Stimulated activated CD4-positive, alpha-beta T cell treated with anti-CD3 and anti-CD28 coated beads, Interleukin-15, amount 100 ng/mL, for 48 hours (primary cell): ENCODE measurements around the gene ANKRD35.

Experiments used
- DNase-seq, 2 donors: peaks; one replicate each; pipeline ENCODE4 v3.0.0-alpha.2; 2020; ENCODE audit warnings: low read depth in 2 of 2

ANKRD35 gene

DNA sequence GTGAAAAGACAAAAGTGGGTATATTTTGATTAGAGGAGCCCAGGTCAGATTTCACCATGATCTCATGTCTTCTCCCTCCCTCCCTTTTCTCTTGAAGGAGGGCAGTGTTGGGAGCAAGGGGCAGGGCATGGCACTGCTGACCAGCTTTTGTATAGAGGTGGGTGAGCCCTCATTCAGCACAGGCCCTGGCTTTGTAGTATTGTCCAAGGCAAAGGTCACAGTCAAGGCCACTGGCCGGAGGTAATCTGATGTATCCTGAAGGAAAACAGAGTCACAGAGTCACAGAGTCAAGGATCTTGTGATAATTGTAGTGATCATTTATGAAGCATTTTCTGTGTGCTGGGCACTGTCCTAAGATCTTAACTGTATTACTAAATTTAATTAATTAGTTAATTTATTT, 12.3 kb upstream of the ANKRD35 start:
- no peak for DNase-seq

DNA sequence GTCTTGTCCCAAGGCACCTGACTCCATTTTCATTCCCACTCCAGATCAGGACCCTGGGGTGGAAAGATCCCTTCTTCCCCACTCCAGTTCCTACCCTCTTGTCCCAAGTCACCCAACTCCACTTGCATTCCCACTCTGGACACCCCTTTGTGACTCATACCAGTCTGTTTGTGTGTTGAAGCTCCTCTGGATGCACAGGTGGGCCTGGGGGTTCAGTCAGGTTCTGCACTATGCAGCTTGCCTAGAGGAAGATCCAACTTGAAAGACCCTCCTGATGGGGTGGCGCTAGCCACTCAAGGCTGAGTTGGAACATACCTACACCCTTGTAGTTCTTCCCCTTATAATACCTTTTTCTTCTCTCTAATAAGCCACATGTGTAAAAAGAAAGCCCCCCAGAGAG, 9.8 kb upstream of the ANKRD35 start:
- DNase-seq = no peak

DNA sequence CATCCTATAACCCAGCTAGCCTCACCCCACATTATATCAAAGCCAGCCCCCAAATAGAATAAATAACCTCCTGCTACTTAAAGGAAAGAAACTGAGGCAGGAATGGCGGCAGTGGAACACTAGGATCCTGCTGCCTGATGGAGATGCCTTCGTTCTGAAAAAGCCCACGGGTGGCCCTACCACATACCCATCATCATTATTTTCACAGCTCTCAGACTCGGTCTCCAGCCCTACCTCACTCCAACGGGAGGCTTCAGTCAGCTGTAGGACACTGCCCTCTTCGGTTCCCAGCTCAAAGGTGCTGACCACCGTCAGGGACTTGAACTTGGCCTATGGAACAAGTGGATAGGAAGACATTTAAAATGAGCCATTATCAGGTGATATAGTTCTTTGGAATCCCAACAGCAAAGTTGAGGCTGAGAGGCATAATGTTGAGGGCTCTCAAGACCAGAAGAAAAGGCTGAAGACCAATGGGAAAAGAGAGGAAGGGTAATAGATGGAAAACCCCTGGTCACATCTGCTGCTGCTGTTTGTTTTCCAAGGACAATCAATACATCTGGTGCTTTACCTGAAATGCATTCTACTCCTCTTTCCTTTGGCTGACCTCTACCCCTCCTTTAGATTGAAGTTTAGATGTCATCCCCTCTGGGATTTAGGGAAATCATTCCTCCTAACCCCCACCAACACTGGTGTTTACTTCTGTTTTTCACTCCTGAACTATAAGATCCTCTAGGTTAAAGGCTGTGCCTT, 7.8 kb upstream of the ANKRD35 start:
- no peak for DNase-seq

DNA sequence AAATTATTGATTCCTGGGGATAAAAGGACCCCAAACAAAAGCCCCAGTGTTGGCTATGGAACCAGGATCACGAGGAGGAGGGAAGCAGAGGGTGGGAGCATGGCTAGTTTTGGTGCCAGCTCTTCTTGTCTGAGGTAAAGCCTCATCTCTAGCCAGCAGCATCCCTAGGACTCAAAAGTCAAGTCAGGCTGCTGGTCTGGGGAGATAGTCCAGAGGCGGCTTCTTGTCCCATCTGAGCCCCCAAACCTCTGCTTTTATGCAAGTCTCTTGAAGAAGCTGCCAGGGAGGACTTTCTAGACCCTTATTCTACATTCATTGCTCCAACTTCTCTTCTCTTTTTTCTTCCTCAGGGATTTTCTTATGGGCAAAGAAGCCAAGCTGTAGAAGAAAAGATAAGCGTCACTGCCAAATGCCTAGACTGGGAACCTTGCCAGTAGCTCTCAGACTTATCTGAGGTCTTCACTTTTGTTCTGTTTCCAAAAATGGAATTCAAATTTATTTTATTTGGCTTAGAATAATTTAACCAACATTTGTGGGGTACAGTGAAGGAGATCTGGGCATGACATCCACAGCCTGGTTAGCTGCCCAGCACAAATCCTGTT, 6.9 kb upstream of the ANKRD35 start:
- no peak for DNase-seq

DNA sequence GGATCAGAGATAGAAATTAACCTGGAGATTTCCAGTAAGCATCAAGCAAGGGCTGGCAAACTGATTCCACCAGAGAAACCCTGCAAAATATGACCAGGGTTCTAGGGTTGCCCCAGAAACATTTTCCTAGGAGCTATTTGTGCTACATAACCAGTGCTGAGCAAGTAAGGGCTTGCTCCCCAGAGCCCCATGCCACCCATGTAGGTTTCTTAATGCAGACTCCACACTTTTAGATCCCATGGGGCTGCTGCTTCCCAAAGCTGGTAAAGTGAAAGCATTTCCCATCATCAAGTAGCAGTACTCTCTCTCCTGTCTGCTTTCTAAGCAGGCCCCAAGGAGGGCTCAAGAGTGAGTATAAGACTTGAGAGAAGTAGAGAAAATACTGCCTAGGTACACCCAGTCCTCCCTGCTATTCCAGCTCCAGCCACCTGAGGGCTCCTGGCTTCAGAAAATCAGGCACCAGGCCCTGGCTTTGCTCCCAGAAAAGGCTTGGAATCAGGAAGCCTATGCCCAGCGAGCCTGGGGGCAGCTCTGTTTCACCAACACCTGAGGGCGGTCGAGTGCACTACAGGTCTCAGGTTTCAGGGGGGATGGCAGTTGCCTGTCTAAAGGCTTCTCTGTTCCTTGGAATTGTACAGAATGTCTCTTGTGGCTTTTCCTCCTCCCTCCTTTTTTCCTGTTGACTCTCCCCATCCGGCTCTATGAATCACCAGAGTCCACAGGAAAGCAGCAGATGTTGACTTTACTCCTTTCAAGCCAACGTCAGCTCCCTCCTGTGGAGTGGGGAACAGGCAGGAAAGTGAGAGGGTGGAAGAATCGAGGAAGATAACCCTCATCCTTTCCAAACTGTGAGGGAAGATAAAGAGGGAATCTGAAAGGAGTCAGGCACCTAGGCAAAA, 6.2 kb upstream of the ANKRD35 start:
- peak; percentile 10 to 46 for DNase-seq

DNA sequence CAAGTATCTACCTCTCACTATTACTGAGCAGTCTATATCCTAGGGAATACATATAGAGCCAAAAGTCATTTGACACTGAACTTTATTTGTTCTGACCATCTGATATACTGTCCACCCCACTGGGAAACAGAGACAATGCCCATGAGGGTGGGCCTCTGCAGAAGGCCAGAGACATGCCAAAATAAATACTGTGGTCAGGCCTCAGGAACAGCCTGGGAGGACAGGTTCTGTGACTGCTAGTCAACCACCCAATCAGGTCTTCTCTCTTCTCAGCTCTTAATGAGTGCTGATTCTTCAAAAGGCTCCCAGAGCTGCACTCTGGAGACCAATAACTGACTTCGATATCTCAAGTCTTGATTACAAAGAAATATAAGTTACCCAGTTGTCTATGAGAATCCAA, 5.5 kb upstream of the ANKRD35 start:
- no peak for DNase-seq

DNA sequence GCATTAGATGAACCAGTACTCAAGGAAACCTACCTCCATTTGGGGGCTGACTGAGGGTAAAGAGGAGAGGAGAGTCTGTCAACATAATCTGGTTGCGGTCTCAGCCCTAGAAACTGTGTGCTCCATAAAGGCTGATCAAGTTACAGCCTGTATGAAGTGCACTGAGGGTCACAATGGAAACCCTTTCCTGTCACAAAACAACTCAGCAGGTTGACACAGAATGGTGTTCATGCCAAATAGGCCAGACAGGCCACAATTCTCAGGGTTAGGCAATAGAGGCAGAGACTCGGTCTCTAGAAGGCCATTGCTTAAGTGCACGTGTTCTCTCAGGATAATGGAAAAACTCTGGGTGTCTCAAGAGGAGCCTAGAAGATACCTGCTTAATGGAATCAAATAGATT, 4.1 kb upstream of the ANKRD35 start:
- no peak for DNase-seq

DNA sequence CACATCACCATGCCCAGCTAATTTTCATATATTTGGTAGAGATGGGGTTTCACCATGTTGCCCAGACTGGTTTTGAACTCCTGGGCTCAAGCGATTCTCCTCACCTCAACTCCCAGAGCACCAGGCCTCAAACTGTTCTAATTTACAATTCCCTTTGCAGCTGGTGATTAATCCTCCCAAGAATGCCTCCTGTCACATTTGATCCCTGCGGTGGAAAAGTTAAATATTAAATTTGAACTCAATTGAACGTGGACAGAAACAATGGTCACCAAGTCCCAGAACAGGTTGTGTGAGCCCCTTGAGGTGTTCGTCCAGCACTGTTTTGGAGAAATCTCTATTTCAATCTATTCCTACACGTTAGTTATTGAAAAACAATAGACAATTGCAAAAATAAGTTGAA, 2.0 kb upstream of the ANKRD35 start:
- no peak for DNase-seq

DNA sequence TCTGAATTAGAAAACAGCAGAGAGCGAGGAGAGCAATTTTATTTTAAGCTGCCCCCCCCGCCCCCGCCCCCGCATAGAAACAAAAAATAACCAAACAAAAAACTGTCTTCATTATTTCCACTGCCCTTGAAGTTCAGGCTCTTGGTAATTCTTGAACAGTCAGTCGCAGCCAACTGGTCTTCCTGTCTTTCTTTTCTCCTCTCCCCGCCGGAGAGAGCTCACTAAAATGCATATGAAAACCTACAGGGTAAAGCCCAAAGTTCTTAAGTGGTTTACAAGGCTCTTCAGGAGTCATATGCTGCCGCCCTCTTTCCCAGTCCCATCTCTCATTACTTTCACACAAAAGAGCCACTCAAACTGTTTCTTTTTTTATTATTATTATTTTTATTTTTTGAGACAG, 1.1 kb upstream of the ANKRD35 start:
- no peak for DNase-seq

DNA sequence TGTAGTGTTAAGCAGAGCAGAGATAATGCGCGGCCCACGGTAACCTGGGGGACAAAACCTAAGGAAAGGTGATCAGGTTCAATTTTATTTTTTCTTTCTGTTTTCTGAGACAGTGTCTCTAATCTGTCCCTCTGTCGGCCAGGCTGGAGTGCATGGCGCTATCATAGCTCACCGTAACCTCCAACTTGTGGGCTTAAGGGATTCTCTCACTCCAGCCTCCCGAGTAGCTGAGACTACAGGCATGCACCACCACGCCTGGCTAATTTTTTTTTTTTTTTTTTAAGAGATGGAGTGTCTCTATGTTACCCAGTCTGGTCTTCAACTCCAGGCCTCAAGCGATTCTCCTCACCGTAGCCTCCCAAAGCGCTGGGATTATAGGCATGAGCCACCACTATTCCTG, 724 bp upstream of the ANKRD35 start:
- DNase-seq = no peak

DNA sequence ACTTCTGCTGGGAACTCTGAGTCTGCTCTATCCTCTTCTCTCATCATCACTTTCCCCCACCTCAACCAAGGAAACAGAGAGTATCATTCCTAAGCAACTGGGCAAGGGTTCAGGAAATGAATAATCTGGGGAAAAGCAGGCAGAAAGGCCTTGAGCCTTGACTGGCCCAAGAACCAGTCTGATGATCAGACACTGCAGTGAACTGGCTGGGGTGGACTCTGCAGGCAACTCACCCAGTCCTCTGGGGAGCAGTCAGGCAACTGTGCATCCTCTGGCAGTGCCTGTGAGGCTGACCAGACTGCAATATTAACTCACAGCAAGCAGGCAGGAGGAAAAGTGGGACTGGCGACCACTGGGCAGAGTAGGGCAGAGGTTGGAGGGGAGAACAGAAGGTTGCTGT, 991 bp downstream of the ANKRD35 start:
- no peak for DNase-seq

DNA sequence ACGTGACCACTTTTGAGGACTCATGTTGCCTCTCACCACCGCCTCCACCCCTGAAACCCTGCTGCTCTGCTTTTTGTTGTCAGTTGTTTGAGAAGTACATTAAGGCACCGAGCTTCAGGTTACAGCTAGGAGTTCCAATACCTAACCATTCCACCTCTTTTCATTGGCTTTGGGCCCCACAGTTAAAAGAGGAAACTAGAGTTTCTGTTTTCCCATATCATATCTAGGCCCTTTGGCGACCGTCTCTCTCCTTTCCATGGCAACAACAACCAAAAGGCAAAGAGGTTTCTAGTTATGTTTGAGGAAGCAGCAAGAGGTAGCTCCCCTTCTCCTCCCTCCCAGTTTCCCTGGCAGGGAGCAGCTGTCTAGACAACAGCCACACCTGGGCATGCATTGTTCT, 5.9 kb downstream of the ANKRD35 start:
- no peak for DNase-seq

DNA sequence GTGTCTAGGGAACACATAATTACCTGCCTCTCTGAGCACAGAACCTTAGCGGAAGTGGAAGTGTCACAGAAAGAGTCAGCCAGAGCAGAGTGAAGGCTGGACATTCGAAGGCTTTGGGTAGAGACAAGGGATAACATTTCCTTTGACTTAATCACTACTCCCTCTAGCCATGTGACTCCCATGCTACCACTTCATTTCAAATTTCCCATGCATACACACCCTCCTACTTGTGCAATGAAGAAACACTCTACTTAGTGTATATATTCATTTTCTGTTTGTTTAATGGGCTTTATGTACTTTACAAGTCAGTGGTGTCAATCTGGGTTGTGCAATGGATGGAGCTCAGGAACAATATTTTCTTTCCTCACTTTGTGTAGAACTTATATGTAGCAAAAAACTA, 6.9 kb downstream of the ANKRD35 start:
- no peak for DNase-seq

DNA sequence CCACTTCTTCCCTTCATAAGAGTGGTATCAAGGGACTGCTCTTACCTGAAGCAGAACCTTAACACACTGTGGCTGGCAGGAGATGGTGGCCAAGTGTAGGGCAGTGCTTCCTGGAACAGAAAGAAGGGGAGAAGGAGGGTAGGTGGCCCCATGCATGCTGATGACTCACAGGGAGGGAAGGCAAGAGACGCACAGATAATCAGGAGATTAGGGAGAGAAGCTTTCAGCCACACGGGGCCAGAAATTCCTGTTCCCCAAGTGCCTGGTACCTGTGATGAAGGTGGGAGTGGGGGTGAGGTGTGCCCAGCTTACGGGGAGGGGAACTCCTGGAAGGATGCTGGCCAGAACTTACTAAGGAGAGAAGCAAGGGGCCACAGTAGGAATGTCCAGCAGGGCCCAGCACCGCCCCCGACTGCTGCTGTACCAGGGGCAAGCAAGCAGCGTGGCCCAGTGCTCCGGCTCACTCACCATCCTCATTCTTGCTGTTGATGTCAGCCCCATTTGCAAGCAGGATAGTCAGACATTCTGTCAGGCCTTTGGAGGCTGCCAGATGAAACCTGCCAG, 7.7 kb downstream of the ANKRD35 start:
- DNase-seq = no peak

DNA sequence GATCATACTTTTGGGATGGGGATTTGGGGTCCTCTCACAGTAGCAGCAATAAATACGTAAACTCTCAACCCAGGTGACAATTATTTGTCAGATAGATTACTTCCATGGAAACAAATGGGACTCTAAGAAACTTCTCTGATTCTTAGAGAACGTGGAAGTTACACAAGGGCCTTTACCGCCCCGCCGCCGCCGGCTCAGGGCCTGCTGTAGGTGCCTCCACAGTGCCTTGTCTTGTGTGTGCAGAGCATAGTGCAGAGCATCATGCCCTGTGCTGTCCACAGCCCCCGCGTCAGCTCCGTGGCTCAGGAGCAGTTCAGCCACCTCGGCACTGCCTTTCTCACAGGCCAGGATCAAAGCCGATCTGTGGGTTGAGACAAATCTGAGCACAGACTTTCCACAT, 11.0 kb downstream of the ANKRD35 start:
- DNase-seq = no peak

DNA sequence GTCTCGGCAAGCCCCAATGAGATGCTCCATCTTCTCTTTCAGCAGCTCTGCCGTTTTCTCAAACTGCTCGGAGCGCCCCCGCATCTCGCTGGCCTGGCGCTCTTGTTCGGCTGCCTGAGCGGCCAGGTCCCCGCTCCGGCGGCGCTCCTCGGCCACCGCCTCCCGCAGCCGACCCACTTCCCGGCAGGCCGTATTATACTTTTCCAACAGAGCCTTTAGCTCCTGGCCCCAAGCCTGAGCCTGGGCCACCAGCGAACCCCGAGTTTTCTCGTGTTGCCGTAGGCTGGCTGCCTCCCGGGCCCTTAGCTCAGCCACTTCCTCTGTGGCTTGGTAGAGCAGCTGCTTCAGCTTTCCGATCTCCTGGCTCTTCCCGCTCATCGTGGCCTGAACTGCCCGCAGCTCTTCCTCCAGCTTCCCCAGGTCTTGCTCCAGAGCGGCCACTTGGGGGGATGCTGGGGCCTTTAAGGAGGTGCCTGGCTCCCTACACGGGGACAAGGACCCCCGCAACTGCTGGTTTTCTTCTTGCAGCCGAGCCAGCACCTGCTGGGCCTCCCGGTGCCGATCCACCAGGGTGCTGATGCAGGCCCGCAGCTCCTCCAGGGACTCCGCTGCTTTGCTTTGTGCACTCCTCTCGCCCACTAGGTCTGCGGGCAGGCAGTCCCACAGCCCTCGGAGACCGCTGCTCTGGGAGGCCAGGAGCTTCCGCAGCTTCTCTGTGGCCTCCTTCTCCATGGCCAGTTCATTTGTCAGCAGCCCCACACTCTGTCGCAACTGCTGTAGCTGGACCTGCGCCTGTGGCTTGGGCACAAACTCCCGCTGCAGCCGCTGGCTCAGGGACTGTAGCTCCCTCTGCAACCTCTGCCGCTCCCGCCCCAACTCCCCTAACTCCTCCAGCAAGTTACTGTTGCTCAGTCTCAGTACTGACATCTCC, 13.4 kb downstream of the ANKRD35 start:
- no peak for DNase-seq

DNA sequence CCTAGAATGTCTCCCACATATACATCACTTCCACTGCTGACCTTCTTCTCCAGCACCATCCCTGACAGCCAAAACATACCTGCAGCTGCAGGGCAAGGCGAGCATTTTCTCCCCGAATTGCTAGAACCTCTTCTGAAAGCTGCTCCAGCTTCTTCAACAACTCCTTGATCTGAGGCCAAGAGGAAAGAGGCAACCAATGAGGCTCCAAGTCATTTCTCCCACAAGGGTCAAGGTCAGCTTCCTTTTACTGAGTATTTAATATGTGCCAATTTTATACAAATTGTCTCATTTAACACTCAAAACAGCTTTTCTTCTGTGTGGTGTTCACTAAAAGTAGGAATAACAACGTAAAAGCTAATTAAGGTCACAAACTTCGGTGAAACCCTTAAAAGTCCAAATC, 17.4 kb downstream of the ANKRD35 start:
- DNase-seq = no peak

DNA sequence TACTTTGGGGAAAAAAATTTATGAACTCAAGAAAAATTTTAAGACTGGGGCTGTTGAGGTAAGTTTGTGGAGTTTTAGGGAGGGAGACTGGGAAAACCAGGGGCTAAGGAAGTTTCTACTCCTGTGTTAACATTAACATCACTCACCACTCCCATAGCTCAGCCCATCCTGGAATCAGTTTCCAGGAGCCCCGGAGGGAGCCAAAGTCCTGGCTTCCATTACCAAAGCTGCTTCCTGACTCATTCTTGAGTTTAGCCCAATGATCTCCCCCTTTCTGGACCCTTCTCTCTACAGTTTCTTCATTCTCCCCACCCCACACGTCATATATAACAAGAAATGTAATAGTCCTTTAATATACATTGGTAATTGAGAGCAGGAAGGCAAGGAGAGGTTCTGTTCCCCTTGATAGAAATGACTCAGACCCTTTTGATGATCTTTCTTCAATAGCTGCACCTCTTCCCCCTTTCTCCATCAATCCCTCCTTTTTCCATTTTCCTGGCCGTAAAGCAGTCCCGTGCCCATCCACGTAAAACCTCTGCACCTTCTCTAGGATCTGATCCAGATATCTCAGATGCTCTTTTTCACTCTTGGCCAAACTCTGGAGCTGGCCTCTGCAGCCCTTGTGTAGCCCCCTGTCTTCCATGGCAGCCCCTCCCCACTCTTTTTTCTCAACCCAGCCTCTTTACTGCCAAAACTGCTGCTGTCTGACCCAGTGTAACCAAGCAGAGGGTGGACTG, 22.2 kb downstream of the ANKRD35 start:
- no peak for DNase-seq

DNA sequence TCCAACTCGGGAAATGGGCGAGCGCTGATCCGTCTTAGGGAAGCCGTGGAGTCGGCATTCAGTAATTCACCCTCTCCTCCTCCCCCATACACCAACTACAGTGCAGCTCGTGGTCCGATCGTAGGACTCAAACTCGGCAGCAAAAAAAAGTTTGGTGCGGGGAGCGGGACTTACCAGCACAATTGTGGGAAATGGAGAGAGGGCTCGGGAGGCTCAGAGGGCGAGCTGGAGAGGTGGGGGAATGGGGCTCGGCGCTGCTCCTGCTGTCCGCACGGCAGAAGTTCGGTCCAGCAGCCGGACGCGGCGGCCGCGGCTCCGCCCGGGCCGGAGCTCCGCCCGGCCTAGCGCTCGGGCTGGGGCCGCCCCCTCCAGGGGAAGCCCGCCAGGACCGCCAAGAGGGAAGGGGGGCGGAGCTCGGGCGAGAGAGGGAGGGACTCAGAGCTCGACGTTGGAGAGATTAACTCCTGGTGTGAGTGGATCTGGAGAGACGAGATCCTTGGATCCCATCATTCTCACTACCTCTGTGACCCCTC, 26.1 kb downstream of the ANKRD35 start:
- peak in 1 of 2 donors; percentile 78 for DNase-seq

DNA sequence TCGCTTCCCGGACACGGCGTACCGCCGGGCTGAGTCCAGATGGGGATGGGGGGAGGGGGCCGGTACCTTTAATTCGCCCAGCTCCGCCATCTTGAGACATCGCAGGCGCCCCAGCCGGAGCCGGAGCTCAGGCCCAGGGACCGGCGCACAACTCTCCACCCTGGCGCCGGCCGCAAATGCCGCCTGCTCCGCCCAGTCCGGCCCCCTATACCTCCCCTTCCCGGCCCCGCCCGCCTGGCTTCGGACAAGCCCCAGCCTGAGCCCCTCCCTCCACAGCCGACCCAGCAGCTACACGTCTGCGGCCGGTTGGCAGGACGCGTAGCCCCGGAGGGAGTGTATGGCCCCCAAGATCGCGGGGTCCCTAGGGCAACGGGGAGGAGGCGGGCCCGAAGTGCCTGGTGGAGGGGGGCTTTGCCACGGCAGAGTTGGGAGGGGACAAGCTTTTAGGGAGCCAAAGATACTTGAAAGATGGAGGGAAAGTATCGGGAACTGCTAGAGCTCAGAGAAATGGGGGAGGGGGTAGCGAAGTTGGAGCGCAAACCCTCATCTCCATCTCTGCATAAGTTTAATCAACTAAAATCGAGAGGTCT, 26.7 kb downstream of the ANKRD35 start, which contains the start of gene PIAS3:
Gene PIAS3, minus strand, starts transcription at position 181 of the 590 bp plus-strand sequence. Its CDS starts 91 bp downstream, at position 90.
- peak; percentile 78 to 86 for DNase-seq
